Neural progenitor cell (in vitro differentiated cells): ENCODE results near the gene KIF1B.

ENCODE experiments used
- EZH2 ChIP-seq: fragments of 200-600 bp; sonication (generic); IDR thresholded peaks from 2 replicates; pipeline ENCODE4 v1.6.1; 2017; ENCODE audit warnings: antibody characterized with exemption, mild to moderate bottlenecking, moderate library complexity
- TF ChIP-seq, protein P1 (sequence below): fragments of 200-600 bp; sonication (generic); IDR thresholded peaks from 2 replicates; pipeline ENCODE4 v1.5.1; 2017; ENCODE audit warnings: antibody characterized with exemption, mild to moderate bottlenecking

DNA sequence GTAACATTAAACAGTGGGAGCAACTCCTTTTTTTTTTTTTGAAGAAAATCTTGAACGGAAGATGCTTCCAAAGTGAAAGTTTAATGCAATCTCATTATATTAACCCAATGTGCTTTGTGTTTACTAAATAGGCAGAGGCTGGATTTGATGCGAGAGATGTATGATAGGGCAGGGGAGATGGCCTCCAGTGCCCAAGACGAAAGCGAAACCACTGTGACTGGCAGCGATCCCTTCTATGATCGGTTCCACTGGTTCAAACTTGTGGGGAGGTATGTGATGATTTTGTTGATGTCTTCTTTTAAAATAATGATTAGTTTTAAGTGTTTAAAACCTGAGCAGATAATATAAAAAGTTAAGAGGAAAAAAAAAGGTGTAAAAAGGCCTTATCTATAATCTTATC is 114.3 kb downstream of the KIF1B start:
- TF ChIP-seq, protein P1, sequence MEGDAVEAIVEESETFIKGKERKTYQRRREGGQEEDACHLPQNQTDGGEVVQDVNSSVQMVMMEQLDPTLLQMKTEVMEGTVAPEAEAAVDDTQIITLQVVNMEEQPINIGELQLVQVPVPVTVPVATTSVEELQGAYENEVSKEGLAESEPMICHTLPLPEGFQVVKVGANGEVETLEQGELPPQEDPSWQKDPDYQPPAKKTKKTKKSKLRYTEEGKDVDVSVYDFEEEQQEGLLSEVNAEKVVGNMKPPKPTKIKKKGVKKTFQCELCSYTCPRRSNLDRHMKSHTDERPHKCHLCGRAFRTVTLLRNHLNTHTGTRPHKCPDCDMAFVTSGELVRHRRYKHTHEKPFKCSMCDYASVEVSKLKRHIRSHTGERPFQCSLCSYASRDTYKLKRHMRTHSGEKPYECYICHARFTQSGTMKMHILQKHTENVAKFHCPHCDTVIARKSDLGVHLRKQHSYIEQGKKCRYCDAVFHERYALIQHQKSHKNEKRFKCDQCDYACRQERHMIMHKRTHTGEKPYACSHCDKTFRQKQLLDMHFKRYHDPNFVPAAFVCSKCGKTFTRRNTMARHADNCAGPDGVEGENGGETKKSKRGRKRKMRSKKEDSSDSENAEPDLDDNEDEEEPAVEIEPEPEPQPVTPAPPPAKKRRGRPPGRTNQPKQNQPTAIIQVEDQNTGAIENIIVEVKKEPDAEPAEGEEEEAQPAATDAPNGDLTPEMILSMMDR: no peak
- TF ChIP-seq EZH2: no peak
